ENCODE data around the gene SLC38A11. TPM values are rescaled to one million over a fixed set of nuclear protein-coding genes. Genes with fewer than 3 reads are reported as not detected.

Gene SLC38A11
- total RNA-seq, 4 donors from 2014 or later = 1.4 to 11.6 (median 2.6) TPM

GRCh38 chr2:164917296-164917903, 37.9 kb downstream of the SLC38A11 start:
- H3K36me3 ChIP-seq = no peaks in the 10 kb centered on the region
- no peak overlapping the region for H3K27ac ChIP-seq (replicated peaks in 1 of 4)
- no peaks in the 10 kb centered on the region for H3K27me3 ChIP-seq
- 33% methylated on average over 3 of the region's 3 CpGs for WGBS
- H3K9me3 ChIP-seq = no peaks in the 10 kb centered on the region
- no peak overlapping the region for H3K4me3 ChIP-seq
- TF ChIP-seq, protein P1, sequence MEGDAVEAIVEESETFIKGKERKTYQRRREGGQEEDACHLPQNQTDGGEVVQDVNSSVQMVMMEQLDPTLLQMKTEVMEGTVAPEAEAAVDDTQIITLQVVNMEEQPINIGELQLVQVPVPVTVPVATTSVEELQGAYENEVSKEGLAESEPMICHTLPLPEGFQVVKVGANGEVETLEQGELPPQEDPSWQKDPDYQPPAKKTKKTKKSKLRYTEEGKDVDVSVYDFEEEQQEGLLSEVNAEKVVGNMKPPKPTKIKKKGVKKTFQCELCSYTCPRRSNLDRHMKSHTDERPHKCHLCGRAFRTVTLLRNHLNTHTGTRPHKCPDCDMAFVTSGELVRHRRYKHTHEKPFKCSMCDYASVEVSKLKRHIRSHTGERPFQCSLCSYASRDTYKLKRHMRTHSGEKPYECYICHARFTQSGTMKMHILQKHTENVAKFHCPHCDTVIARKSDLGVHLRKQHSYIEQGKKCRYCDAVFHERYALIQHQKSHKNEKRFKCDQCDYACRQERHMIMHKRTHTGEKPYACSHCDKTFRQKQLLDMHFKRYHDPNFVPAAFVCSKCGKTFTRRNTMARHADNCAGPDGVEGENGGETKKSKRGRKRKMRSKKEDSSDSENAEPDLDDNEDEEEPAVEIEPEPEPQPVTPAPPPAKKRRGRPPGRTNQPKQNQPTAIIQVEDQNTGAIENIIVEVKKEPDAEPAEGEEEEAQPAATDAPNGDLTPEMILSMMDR (IDR thresholded peaks at IDR 0.05) = peak; percentile 60 to 75 (median 65)
- no peak for TF ChIP-seq POLR2AphosphoS5 (IDR thresholded peaks at IDR 0.05)
- TF ChIP-seq EP300 (IDR thresholded peaks at IDR 0.05) = no peak
- intact Hi-C loops (cut with DNase I) = loop anchor here (1.0 kb wide), 1 partner anchor 180 kb away; no protein-coding TSS in a partner anchor
- peaks cover 6 to 28% (median 11%) of the 10 kb centered on the region in 4 donors for H3K4me1 ChIP-seq
- DNase-seq (ENCODE audit: extremely low spot score) = no peak

- no peaks in the 10 kb centered on the region for H3K27me3 ChIP-seq
- WGBS = 81% methylated on average over 4 of the region's 4 CpGs
- H3K4me3 ChIP-seq = no peak overlapping the region
- DNase-seq (ENCODE audit: extremely low spot score) = no peak
- peaks cover 14 to 46% (median 27%) of the 10 kb centered on the region in 4 donors for H3K4me1 ChIP-seq
- intact Hi-C loops (cut with DNase I) = no loop called here
- TF ChIP-seq POLR2AphosphoS5 (IDR thresholded peaks at IDR 0.05) = no peak
- H3K36me3 ChIP-seq = no peaks in the 10 kb centered on the region
- H3K9me3 ChIP-seq = no peaks in the 10 kb centered on the region
- H3K27ac ChIP-seq (replicated peaks in 1 of 4) = no peak overlapping the region
These were observed 39.8 kb downstream of the SLC38A11 start for GRCh38 chr2:164915566-164915965.

- DNase-seq (ENCODE audit: extremely low spot score) = no peak
- intact Hi-C loops (cut with DNase I) = loop anchor here (5.0 kb wide), 1 partner anchor 71 kb away; the partner anchor contains the start of gene COBLL1
- Histone ChIP-seq H3K9me3 (no peaks in the 10 kb centered on the region), H3K4me1 (peaks cover 27 to 53% (median 34%) of the 10 kb centered on the region in 4 donors), H3K27me3 (no peaks in the 10 kb centered on the region), H3K4me3 (no peak overlapping the region), H3K36me3 (no peaks in the 10 kb centered on the region), H3K27ac (replicated peaks in 1 of 4) (no peak overlapping the region)
- TF ChIP-seq EP300 (IDR thresholded peaks at IDR 0.05) = no peak
- TF ChIP-seq, protein P1 (IDR thresholded peaks at IDR 0.05) = peak; percentile 23 to 47 (median 32)
These were observed 41.5 kb downstream of the SLC38A11 start for GRCh38 chr2:164913640-164914350.

- TF ChIP-seq EP300 (IDR thresholded peaks at IDR 0.05) = no peak
- TF ChIP-seq, protein P1 (IDR thresholded peaks at IDR 0.05) = no peak
- intact Hi-C loops (cut with DNase I) = loop anchor here (5.0 kb wide), 1 partner anchor 71 kb away; the partner anchor contains the start of gene COBLL1
- Histone ChIP-seq H3K9me3 (no peaks in the 10 kb centered on the region), H3K27me3 (no peaks in the 10 kb centered on the region), H3K36me3 (no peaks in the 10 kb centered on the region), H3K27ac (replicated peaks in 1 of 4) (no peak overlapping the region), H3K4me1 (peaks cover 27 to 53% (median 34%) of the 10 kb centered on the region in 4 donors), H3K4me3 (no peak overlapping the region)
- 89% methylated on average over 4 of the region's 4 CpGs for WGBS
- no peak for DNase-seq (ENCODE audit: extremely low spot score)
These were observed 42.3 kb downstream of the SLC38A11 start for GRCh38 chr2:164913011-164913410.

GRCh38 chr2:164911832-164912231, 43.5 kb downstream of the SLC38A11 start:
- Histone ChIP-seq H3K27ac (replicated peaks in 1 of 4) (no peak overlapping the region), H3K4me3 (no peak overlapping the region), H3K36me3 (no peaks in the 10 kb centered on the region), H3K9me3 (no peaks in the 10 kb centered on the region), H3K27me3 (no peaks in the 10 kb centered on the region), H3K4me1 (peaks cover 27 to 45% (median 32%) of the 10 kb centered on the region in 4 donors)
- TF ChIP-seq, protein P1 (IDR thresholded peaks at IDR 0.05) = no peak
- no peak for TF ChIP-seq POLR2AphosphoS5 (IDR thresholded peaks at IDR 0.05)
- no peak for TF ChIP-seq POLR2A (IDR thresholded peaks at IDR 0.05; ENCODE audit: low read depth)
- no peak for TF ChIP-seq EP300 (IDR thresholded peaks at IDR 0.05)
- no peak for DNase-seq (ENCODE audit: extremely low spot score)
- intact Hi-C loops (cut with DNase I) = loop anchor here (5.0 kb wide), 1 partner anchor 70 kb away; the partner anchor contains the start of gene COBLL1
- 76% methylated on average over 1 of the region's 1 CpG for WGBS
